SH-SY5Y (cell line): ENCODE data around the gene RIOK3.

ENCODE experiments used
- GATA2 ChIP-seq: IDR thresholded peaks from 2 replicates; pipeline ENCODE4 v1.6.1; 2011; ENCODE audit warnings: mild to moderate bottlenecking, low read depth, low read length
- GATA3 ChIP-seq: IDR thresholded peaks from 2 replicates; pipeline ENCODE4 v1.6.1; 2011; ENCODE audit warnings: low read depth, mild to moderate bottlenecking, low read length, moderate library complexity

The RIOK3 gene

GRCh38 chr18:23502516-23503037 lies 49.5 kb downstream of the RIOK3 start:
- TF ChIP-seq GATA3 (no peak), GATA2 (no peak)

GRCh38 chr18:23503038-23503962 lies 50.2 kb downstream of the RIOK3 start, which contains the start of gene RMC1:
Gene RMC1 (plus strand): TSS chr18:23503511. CDS start chr18:23503619, 108 bp downstream.
- TF ChIP-seq GATA3, result no peak
- no peak; the same call in 1 of the 2 replicates for TF ChIP-seq GATA2

GRCh38 chr18:23503963-23504344 lies 50.9 kb downstream of the RIOK3 start:
- TF ChIP-seq GATA3, result no peak
- no peak for TF ChIP-seq GATA2

GRCh38 chr18:23504720-23505119 lies 51.6 kb downstream of the RIOK3 start:
- TF ChIP-seq GATA2 (no peak), GATA3 (no peak)

- TF ChIP-seq GATA3 (peak; percentile 43), GATA2 (peak; percentile 85)
These were observed 53.3 kb downstream of the RIOK3 start for GRCh38 chr18:23506393-23506792.

- TF ChIP-seq GATA2 (no peak), GATA3 (no peak)
These were observed 59.6 kb downstream of the RIOK3 start for GRCh38 chr18:23512641-23513040.

- no peak for TF ChIP-seq GATA3
- no peak for TF ChIP-seq GATA2
These were observed 62.9 kb downstream of the RIOK3 start for GRCh38 chr18:23515911-23516546.

- no peak for TF ChIP-seq GATA3
- TF ChIP-seq GATA2, result no peak
These were observed 66.6 kb downstream of the RIOK3 start for GRCh38 chr18:23519734-23520133.

- no peak for TF ChIP-seq GATA3
- no peak for TF ChIP-seq GATA2
These were observed 68.2 kb downstream of the RIOK3 start for GRCh38 chr18:23521271-23521670.

GRCh38 chr18:23521907-23522306 lies 68.8 kb downstream of the RIOK3 start:
- TF ChIP-seq GATA2, result no peak
- TF ChIP-seq GATA3, result no peak

GRCh38 chr18:23523429-23524212 lies 70.5 kb downstream of the RIOK3 start:
- TF ChIP-seq GATA3 (no peak), GATA2 (no peak)

GRCh38 chr18:23524213-23524707 lies 71.2 kb downstream of the RIOK3 start:
- TF ChIP-seq GATA2, result no peak
- no peak for TF ChIP-seq GATA3

GRCh38 chr18:23526501-23527063 lies 73.5 kb downstream of the RIOK3 start:
- TF ChIP-seq GATA3 (no peak), GATA2 (no peak)
